Inflammatory macrophage treated with lipopolysaccharide for 4 hours (primary cell): ENCODE results near the gene STARD3.

Experiments
- DNase-seq: peaks from one replicate; pipeline ENCODE4 v3.0.0-alpha.2; 2020

Gene STARD3

GRCh38 chr17:39621523-39622379 lies 15.2 kb upstream of the STARD3 start:
- peak; percentile 73 for DNase-seq

DNA sequence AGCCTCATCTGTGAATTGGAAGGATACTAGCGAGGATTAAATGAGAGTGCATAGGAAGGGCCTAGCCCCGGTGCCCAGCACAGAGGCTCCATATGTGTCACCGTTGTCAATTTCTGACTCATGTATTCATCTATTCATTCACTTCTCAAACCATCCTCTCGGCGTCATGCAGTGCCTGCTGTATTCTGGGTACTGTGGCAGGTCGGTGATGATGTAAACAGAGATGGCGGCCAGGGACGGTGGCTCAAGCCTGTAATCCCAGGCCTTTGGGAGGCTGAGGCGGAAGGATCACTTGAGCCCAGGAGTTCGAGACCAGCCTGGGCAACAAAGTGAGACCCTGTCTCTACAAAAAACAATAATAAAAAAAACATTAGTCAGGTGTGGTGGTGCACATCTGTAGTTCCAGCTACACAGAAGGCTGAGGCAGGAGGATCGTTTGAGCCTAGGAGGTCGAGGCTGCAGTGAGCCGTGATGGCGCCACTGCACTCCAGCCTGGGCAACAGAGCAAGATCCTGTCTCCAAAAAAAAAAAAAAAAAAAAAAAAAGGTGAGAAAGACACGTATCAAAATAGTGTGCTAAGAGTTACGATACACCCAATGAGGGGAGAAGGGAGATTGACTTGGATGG lies 14.5 kb upstream of the STARD3 start:
- DNase-seq, result no peak

DNA sequence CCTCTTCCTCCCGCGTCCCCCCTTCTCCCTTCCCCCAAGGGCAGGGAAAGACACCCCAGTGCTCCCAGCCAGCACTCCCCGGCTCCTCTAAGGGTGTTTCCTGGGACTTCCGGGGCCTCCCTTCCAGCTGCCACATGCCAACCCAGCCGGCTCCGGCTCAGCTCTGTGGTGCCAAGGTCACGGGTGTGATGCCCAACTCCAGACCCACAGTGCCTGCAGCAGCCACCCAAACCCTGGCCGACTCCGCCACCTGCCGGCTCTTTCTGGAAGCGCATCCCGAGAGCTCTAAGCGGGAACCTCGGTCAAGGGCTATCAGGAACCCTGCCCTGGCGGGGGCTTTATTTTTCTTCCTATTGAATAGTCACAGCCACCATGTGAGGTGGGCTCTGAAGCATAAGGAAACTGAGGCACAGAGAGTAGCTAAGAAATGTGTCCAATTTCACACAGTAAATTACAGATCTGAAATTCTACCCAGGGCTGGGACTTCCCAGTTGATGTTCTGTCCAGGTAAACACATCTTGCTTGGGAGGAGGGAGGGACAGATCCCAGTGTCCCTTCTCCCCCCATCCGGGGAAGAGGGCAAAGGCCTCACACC lies 13.5 kb upstream of the STARD3 start:
- peak; percentile 72 for DNase-seq

GRCh38 chr17:39624313-39624712 lies 12.6 kb upstream of the STARD3 start:
- no peak for DNase-seq

- no peak for DNase-seq
Measured at GRCh38 chr17:39625198-39625785, 11.7 kb upstream of the STARD3 start.

DNA sequence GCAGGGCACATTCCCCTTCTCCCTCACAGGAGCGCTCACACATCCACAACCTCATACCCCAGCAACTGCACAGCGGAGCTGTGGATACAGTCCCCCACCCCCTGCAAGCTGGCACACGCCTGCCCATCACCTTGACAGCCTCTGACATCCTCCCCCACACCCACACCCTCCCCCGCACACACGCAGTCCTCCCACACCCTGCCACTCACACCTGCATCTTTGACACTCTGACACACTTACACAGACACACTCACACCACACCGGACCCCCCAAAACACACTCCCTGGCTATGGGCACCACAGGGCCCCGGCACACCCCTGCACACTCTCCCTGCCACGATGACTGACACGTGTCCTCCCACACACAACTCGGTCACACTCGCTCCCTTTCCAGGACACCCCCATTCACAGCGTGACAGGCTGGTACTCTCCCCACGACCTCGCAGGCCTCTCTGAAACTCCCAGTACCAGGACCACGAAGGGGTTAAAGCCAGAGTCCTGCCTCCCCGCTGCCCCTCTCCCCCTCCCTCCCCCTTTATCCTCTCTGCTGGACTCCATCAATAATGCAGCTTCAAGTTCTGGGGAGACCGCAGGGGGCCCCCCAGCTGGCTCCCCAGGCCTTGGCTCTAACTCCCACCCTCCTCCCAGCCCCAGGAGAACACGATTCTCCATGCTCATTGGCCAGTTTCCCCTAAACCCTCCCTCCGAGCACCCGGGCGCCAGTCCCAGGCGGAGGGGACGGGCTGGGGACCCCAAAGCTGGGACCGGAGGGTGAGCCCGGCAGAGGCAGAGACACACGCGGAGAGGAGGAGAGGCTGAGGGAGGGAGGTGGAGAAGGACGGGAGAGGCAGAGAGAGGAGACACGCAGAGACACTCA lies 10.5 kb upstream of the STARD3 start, which contains the start of gene PPP1R1B:
TSS of gene PPP1R1B (plus strand) at position 782 of the 876 bp plus-strand sequence. CDS start 441 bp downstream, outside the sequence.
- no peak for DNase-seq

GRCh38 chr17:39627047-39627711 lies 9.8 kb upstream of the STARD3 start:
- DNase-seq, result no peak

GRCh38 chr17:39627712-39628516 lies 9.0 kb upstream of the STARD3 start:
- DNase-seq, result no peak

DNA sequence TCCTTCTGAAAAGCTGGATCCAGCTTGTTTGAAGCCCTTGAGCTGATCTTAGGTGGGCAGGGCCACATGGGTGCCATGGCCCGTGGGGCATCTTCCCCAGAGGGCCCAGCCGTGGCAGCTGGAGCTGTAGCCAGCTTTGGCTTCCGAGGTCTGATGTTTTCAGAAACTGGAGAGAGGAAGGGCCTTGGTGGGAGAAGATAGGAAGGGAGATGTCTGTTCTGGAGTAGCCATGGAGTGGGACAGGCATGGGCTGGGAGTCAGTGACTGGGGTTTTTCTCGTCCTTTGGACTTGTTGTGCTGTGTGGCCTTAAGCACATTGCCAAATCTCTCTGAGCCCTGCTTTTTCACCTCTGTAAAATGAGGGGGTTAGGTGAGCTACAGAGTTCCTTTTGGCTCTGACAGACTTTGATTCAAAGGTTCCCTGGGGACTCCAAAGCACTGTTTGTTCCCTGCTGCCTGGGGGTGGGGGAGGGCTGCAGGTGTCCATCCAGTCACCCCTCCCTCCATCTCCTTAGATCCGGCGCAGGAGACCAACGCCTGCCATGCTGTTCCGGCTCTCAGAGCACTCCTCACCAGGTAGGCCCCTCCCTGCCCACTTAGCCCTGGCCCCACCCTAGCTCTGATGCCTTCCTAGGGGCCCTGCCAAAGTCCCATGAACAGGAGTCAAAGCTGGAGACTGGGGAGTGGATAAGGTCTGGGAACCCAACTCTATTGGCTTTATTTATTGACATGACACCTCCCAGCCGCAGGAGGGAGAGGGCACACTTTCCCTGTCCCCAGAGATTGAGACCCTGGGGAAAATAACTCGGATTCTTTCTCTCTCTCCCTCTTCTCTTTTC lies 8.1 kb upstream of the STARD3 start:
- no peak for DNase-seq

GRCh38 chr17:39629494-39629880 lies 7.5 kb upstream of the STARD3 start:
- DNase-seq, result no peak

DNA sequence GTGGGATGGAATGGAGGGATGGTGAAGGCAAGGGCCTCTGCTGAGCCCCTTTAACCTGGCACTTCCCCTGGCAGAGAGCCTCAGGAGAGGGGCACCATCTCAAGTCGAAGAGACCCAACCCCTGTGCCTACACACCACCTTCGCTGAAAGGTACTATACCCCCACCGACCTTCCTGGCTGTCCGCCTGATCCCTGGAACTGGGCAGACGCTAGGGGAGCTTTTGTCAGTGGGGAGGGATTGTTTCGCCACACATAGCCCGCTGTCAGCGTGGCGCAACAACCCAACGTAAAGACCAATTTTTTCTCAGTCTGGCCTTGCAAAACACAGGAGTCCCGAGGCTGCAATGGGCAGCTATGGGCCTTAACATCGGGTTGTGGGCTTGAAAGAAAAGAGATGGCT lies 7.0 kb upstream of the STARD3 start:
- DNase-seq, result peak; percentile 77

- DNase-seq, result no peak
Measured at GRCh38 chr17:39631403-39631802, 5.5 kb upstream of the STARD3 start.

- DNase-seq, result no peak
Measured at GRCh38 chr17:39632153-39632941, 4.6 kb upstream of the STARD3 start.

DNA sequence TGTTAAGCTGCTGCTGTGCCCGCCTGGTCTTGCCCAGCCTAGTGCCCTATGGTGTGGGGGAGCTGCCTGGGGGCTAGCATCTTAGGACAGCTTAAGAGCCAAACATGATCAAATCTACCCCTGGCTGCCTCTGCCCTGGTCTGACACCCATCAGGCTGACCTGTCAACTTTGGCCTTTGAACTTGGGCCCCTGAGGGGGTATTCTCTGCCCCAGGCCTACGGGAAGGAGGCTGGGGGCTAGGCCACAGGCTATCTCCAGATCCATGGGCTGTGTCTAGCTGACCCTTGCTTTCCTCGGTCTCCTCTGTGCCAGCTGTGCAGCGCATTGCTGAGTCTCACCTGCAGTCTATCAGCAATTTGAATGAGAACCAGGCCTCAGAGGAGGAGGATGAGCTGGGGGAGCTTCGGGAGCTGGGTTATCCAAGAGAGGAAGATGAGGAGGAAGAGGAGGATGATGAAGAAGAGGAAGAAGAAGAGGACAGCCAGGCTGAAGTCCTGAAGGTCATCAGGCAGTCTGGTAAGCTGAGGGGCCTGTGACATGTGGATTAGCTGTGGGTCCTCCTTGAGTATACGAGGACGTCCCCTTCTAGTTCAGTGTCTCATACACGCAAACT lies 3.3 kb upstream of the STARD3 start:
- no peak for DNase-seq

DNA sequence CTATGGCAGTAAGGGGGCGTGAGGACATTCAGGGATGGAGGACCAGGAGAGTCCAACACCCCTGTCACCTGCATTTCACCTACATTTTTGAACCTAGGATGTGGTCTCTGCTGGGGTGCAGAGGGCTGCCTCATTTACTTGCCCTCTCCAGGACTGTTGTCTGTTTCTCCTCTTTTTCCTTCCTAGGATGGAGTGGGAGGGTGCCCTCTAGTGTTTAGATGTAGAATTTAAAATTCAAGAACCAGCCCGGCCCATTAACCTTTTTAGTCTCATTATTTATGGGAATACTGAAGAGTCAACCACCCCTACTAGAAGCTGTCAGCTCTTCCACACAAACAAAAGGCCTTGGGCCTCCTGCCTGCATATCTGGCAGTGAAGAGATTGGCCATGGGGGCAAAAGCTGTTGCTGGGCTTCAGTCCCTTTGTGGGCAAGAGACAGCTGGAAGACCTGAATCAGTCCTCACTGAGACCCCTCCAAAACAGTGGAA lies 2.5 kb upstream of the STARD3 start:
- peak; percentile 45 for DNase-seq

GRCh38 chr17:39635614-39636176 lies 1.2 kb upstream of the STARD3 start:
- DNase-seq, result no peak

DNA sequence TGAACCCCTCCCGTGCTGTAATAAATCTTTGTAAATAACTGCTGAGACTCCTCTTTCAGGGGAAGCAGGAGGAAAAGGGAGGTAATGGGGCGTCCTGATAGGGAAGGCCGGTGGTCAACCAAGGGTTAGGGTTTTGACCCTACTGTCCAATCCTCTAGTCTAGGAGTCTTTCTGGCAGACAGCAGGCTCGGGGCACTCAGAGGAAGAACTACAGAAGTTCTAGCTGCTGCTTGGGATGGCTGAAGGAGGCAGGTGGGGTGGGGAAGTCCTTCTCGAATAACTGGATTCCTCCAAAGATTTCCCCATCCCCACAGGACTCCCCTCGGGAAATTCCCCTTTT lies 387 bp upstream of the STARD3 start:
- no peak for DNase-seq

DNA sequence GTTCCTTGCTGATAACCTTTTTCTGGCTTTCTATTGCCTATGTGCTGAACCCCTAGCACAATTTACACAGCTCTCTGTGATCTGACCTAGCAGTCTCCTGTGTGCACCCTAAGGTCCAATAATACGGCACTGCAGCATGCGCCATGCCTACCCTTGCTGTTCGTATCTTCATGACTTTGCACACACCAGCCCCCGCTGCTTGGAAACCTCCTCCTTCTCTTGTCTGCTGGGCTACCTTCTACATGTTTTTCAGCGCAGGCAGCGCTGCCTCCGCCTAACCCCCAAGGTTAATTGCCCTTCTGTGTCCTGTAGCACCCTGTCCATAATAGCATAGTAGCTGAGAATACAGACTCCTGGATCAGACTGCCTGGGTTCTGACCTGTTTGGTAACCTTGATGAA lies 1.4 kb downstream of the STARD3 start:
- no peak for DNase-seq
